GM23248 (cell line): Measurements from ENCODE around the gene FPGS.

ENCODE experiments used
- EZH2 ChIP-seq: fragments of 200-600 bp; sonication (generic); IDR thresholded peaks from 2 replicates; pipeline ENCODE4 v1.6.1; 2018; ENCODE audit warnings: antibody characterized with exemption, mild to moderate bottlenecking; ENCODE audit not compliant: insufficient read depth, poor library complexity, severe bottlenecking
- EZH2phosphoT487 ChIP-seq: fragments of 200-600 bp; sonication (generic); IDR thresholded peaks from 2 replicates; pipeline ENCODE4 v1.6.1; 2018; ENCODE audit warnings: antibody characterized with exemption, moderate library complexity, mild to moderate bottlenecking, low read depth; ENCODE audit not compliant: insufficient read depth

GRCh38 chr9:127863191-127863621, 60.5 kb downstream of the FPGS start:
- TF ChIP-seq EZH2phosphoT487 (no peak), EZH2 (no peak)
